HG03135 (cell line): ENCODE results near the gene HINT2.

Experiments
- ATAC-seq: cut with Tn5 transposase; IDR thresholded peaks from one replicate; pipeline ENCODE4 v1.9.1; 2021; ENCODE audit warnings: mild to moderate bottlenecking, moderate library complexity; ENCODE audit not compliant: unreplicated experiment

The HINT2 gene

GRCh38 chr9:35812025-35812602 lies 2.7 kb downstream of the HINT2 start, which contains the start of gene SPAG8:
Gene SPAG8 (minus strand): TSS chr9:35812262. CDS start chr9:35812147, 115 bp downstream.
- ATAC-seq, result peak; percentile 65

DNA sequence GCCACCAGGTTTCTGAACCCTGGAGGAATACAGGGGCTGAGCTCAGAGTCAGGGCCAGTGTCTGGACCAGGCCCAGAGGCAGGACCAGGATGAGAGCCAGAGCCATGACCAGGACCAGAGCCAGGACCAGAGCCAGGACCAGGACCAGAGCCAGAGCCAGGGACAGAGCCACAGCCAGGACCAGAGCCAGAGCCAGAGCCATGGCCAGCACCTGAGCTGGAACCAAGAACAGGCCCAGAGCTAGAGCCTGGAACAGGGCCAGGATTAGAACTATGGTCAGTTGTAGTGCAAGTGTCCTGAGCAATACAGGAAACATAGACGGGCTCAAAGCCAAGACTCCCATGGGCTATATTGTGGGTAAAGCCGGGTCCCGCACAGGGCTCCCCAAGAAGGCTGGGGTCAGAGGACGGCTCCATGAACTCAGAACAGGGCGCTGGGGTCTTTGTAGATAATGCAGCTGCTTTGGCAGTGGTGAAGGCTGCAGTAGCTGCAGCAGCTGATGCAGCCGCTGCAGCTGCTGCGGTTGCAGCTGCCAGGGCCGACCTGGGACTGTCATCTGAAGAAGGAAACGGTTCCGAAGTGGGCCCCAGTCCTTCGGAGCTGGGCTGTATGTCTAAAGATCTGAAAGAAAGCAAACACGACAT lies 3.3 kb downstream of the HINT2 start:
- ATAC-seq, result no peak

GRCh38 chr9:35810122-35810521 lies 4.7 kb downstream of the HINT2 start:
- no peak for ATAC-seq

DNA sequence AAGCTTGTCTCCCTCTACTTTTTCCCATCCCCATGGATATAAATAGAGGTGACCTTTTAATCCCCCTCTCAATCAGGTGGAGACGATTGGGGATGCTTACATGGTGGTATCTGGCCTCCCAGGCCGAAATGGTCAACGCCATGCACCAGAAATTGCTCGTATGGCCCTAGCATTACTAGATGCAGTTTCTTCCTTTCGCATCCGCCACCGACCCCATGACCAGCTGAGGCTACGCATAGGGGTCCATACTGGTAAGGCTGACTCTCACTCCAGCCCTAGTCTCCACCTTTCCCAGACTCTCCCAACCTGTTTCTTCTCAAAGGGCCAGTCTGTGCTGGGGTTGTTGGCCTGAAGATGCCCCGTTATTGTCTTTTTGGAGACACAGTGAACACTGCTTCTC lies 6.4 kb downstream of the HINT2 start:
- ATAC-seq, result no peak

GRCh38 chr9:35806101-35806500 lies 8.7 kb downstream of the HINT2 start:
- no peak for ATAC-seq

DNA sequence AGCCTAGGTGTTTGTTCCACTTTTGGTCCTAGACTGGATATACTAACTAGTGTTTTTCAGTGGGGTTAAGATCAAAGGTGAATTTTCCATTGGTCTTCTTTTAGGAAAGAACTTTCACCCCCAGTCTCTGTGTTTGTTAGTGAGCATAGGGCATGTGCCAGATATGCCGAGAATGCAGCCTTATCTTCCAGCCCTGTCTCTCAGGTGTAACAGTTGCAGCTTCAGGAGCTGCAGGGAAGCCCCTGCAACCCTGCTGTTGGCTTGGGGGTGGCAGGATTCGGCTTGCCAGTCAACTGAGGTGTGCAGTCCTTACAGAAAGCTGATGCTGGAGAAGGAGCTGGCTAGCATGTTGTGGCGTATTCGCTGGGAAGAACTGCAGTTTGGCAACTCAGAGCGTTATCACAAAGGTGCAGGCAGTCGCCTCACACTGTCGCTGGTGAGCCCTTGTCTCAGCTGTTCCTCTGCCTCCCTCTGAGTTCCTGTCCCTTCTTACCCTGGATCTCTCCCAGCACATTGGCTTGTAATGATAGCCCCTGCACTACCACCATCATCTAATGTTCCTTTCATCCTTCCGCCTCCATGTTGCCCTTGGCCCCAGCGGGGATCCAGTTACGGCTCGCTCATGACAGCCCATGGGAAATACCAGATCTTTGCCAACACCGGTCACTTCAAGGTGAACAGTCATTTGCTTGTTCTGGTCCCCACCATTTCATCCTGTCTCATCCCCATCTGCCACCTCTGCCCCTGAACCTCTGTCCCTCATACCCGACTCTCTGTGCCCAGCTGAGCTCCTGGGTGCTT lies 13.3 kb downstream of the HINT2 start:
- no peak for ATAC-seq

DNA sequence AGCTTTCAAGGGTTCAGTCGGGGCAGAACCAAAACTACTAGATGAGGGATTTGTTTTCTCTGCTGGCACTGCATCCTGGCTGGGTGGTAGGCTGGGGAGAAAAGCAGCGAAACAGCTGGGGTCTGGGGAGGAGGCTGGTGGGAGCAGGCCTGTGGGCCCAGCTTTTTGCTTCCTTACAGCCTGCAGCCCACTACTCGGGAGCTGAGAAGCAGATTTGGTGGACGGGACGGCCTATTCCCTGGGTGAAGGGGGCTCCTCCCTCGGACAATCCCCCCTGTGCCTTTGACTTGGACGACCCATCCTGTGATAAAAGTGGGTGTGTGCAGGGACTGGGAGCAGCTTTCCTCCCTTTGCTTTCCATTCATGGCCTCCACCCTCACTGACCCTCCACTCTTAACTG lies 14.3 kb downstream of the HINT2 start:
- no peak for ATAC-seq

DNA sequence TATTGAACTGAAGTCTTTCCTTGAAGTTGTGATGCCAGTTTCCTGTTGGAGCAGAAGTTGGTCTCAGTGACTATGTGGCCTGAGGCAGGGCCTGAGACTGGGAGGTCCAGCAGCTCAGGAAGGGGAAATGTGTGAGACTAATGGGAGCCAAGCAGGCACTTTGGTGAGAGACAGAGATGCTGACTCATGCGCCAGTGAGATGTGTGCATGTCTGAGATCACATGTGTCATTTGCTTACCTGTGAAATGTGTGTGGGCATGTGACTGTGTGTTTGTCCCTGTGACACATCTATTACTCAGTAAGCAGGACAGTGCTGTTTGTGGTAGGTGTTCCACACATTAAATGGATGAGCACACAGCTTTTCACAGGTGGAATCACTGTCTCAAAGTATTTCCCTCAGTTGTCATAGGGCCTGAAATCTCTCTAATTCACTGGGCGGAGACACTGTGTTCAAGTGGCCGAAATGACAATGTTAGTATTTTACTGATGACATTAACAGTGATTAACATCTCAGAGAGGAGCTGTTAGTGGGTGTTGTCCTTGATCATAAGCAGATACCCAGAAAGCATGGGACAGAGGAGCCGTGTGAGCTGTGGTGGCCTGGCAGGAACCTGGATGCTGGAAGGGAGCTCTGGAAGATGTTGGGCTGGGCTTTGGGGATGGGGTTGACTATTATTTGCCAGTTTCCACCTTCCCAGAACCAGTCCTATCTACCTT lies 16.0 kb downstream of the HINT2 start:
- no peak for ATAC-seq

- ATAC-seq, result no peak
Measured at GRCh38 chr9:35797311-35798109, 17.3 kb downstream of the HINT2 start.

DNA sequence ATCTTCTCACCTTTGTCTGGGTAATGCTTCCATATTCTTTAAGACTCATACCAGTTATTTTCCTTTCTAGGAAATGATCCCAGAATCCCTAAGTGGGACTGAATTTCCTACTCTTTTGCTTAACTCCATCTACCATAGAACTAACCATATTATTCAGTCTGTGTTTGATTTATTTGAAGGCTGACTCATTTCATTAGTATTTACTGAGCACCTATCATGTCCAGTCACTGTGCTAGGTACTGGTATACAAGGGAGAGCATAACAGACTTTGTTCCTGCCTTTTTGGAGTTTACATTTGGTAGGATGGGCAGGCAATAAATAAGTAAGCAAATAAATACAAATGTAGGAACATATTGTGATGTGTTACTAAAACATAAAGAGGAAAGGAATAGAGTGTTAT lies 19.1 kb downstream of the HINT2 start:
- ATAC-seq, result no peak

GRCh38 chr9:35793461-35793860 lies 21.4 kb downstream of the HINT2 start:
- ATAC-seq, result no peak

GRCh38 chr9:35792826-35793225 lies 22.0 kb downstream of the HINT2 start:
- no peak for ATAC-seq

- no peak for ATAC-seq
Measured at GRCh38 chr9:35792024-35792813, 22.6 kb downstream of the HINT2 start.

DNA sequence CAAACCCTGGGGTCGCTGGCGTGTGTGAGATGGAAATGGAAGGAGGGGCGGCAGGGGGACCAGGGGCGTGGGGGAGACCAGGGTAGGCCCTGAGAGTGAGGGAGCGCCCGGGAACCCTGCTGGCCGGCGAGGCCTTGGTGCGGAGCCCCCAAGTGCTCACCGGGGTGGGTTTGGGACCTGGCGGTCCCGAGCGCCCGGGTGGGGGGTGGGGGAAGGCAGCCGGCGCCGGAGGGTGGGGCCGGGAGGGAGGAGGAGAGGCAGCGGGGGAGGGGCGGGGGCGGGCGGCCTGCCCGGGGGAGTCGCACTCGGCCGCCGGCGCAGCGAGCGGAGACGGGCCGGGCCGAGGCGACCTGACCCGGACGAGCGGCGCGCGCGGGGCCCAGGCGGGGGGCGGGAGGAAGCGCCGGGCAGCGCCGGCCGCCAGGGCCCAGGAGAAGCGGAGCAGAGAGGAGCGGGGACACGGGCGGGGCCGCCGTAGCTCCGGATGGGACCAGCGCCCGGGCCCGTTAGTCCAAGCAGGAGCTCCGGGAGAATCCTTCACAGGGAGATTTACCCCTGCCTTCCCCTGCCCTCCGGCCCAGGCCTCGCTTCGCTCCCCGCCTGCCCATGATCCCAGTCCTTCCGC lies 23.4 kb downstream of the HINT2 start, which contains the start of gene NPR2:
TSS of gene NPR2 (plus strand) at position 295 of the 625 bp plus-strand sequence. CDS start 818 bp downstream, outside the sequence.
- no peak for ATAC-seq

DNA sequence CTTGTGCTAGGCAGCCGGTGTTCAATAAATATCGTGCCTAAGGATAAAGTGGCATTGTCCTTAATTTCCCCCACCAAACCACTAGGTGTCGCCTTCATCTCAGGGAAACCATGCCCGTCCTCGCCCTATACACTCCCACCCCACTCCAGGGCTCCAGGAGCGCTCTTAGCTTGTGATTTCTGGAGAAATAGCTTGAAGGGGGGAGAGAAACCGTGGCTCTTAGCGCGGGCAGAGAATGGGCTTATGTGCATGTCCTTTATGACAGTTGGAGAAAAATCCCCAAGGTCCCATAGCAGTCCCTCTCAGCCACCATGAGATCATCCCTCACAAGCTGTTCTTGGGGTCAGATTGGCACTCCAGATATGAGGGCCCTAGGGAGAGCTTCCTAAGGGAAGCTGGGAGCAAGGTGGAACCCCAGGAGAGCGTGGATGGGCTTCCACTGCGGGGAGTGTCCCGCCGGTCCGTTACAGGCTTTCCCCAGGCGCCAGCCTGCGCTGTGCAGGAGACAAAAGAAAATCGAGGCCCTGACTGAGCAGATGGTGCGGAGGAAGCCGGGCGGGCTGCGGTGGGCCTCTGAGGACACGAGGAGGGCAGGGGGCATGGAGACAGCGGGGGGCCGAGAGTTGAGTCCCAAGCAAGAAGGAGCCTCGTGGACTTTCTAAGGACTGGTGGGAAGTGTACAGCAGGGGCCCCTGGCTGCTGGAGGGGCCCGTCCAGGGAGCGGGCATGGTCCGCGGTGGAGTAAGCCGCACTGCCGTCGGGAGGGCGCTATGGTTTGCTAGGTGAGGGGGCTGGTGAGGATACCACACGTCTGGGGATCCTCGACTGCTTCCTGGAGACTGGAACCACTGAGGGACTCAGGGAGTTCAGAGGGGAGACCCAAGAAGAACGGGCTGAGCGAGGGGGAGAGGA lies 24.2 kb downstream of the HINT2 start:
- ATAC-seq, result peak; percentile 61

GRCh38 chr9:35790025-35790384 lies 24.8 kb downstream of the HINT2 start:
- ATAC-seq, result no peak

- no peak for ATAC-seq
Measured at GRCh38 chr9:35789541-35789940, 25.3 kb downstream of the HINT2 start.

DNA sequence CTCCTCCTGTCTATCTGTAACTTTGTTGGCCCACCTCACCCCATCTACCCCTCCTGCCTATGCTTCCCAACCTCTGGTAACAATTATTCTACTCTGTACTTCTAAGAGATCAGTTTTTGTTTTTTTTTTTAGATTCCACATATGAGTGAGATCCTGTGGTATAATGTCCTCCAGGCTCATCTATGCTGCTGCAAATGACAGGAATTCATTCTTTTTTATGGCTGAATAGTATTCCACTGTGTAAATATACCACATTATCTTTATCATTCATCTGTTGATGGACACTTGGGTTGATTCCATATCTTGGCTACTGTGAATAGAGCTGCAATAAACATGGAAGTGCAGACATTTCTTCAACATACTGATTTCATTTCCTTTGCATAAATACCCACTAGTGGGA lies 31.4 kb downstream of the HINT2 start:
- no peak for ATAC-seq
